HepG2 (cell line): ENCODE results near the gene GZF1.

ENCODE experiments used
- CBX5 ChIP-seq: sonication (generic); formaldehyde crosslinking; IDR thresholded peaks from 2 replicates; pipeline ENCODE4 v1.4.0; 2020; ENCODE audit warnings: missing genetic modification reagents, borderline replicate concordance
- FLYWCH1 ChIP-seq: sonication (generic); formaldehyde crosslinking; IDR thresholded peaks from 2 replicates; pipeline ENCODE4 v1.8.1; 2023; ENCODE audit warnings: mild to moderate bottlenecking, missing genetic modification reagents
- FOXO1 ChIP-seq: sonication (generic); formaldehyde crosslinking; IDR thresholded peaks from 2 replicates; pipeline ENCODE4 v1.4.0; 2020; ENCODE audit warnings: missing genetic modification reagents
- IKZF1 ChIP-seq: fragments of 450-650 bp; IDR thresholded peaks from 2 replicates; pipeline ENCODE4 v1.7.1; 2016
- KLF16 ChIP-seq, 2 experiments: sonication (generic) in 1 of 2; formaldehyde crosslinking in 1 of 2; IDR thresholded peaks; 2 replicates each; pipeline versions ENCODE4 v1.6.1 to v1.8.0; 2016 to 2023; ENCODE audit warnings: missing genetic modification reagents in 2 of 2, missing compliant biosample characterization in 1 of 2
- NBN ChIP-seq: fragments of 450-650 bp; conservative IDR thresholded peaks from 2 replicates; pipeline ENCODE4 v1.6.1; 2017
- TCF12 ChIP-seq, 2 experiments: fragments of 450-650 bp in 1 of 2; sonication (generic) in 1 of 2; formaldehyde crosslinking in 1 of 2; IDR thresholded peaks; 2 replicates each; pipeline versions ENCODE4 v1.6.1 to v1.8.0; 2017 to 2022; ENCODE audit warnings: antibody characterized with exemption in 1 of 2, mild to moderate bottlenecking in 1 of 2, missing genetic modification reagents in 1 of 2, moderate library complexity in 1 of 2
- ZFY ChIP-seq: sonication (generic); formaldehyde crosslinking; IDR thresholded peaks from 2 replicates; pipeline ENCODE4 v1.4.0; 2020; ENCODE audit warnings: missing genetic modification reagents
- ZNF292 ChIP-seq: sonication (generic); formaldehyde crosslinking; IDR thresholded peaks from 2 replicates; pipeline ENCODE4 v1.8.1; 2022; ENCODE audit warnings: mild to moderate bottlenecking, low read depth, missing genetic modification reagents, borderline replicate concordance
- ZNF792 ChIP-seq: IDR thresholded peaks from 2 replicates; pipeline ENCODE4 v1.6.1; 2016
- TF ChIP-seq, protein P1 (sequence below): sonication (generic); formaldehyde crosslinking; conservative IDR thresholded peaks from 2 replicates; pipeline ENCODE4 v1.8.1; 2023; ENCODE audit warnings: missing genetic modification reagents
- TF ChIP-seq, protein P2 (sequence below): sonication (generic); formaldehyde crosslinking; IDR thresholded peaks from 2 replicates; pipeline ENCODE4 v1.4.0; 2020; ENCODE audit warnings: missing genetic modification reagents
- TF ChIP-seq, protein P3 (sequence below): sonication (generic); formaldehyde crosslinking; IDR thresholded peaks from 2 replicates; pipeline ENCODE4 v1.5.0; 2020; ENCODE audit warnings: mild to moderate bottlenecking, missing genetic modification reagents, moderate library complexity

DNA sequence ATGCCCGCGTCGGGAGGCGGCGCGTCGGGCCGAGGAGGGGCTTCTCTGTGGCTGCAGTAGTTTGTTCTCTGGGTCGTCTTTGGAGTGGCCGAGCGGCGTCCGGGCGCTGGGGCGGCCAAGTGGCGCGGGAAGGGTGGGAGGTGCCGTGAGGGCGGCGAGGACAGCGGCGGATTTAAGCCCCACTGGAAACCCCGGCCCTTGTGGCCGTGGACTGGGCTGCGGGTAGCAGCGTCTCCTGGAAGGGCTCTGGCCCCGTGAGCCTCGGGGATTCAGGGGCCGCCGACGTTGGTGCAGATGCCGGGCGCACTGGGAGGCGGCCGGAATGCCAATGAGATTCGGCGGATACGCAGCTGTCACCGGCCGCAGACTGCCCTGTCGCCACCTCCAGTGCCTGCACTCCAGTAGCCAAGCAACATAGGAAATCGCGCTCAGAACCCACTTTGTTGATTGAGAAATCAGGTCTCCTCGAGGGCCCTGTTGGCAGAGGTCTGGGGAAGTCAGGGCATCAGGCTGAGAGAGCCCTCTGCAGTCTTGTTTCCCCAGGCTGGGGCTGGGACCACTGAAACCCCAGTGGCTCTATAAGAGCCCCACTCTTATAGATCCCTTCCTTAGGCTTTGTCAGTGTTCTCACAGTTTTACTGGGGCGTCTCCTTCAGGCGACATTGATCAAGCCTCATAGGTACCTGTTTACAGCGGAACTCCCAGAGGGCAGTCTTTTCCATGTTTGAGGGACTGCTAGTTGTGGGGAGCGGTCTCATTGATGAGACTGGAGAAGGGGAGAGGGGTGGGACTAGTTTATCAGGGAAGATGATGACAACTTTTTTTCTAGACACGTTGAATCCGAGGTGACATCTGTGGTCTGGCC lies 642 bp downstream of the GZF1 start:
- TF ChIP-seq FLYWCH1 (CRISPR knock-in tag) (no peak), KLF16 (CRISPR knock-in tag; IDR thresholded peaks at IDR 0.05) (no peak), TCF12 (IDR thresholded peaks at IDR 0.05) (no peak), TCF12 (CRISPR knock-in tag; IDR thresholded peaks at IDR 0.05) (no peak), ZNF292 (CRISPR knock-in tag) (no peak), IKZF1 (no peak), ZFY (no peak), FOXO1 (CRISPR knock-in tag) (peak; percentile 40; the same call in 1 of the 2 replicates), NBN (no peak), CBX5 (CRISPR knock-in tag) (no peak), ZNF792 (CRISPR knock-in tag) (no peak)
- TF ChIP-seq, protein P1, sequence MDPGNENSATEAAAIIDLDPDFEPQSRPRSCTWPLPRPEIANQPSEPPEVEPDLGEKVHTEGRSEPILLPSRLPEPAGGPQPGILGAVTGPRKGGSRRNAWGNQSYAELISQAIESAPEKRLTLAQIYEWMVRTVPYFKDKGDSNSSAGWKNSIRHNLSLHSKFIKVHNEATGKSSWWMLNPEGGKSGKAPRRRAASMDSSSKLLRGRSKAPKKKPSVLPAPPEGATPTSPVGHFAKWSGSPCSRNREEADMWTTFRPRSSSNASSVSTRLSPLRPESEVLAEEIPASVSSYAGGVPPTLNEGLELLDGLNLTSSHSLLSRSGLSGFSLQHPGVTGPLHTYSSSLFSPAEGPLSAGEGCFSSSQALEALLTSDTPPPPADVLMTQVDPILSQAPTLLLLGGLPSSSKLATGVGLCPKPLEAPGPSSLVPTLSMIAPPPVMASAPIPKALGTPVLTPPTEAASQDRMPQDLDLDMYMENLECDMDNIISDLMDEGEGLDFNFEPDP (CRISPR knock-in tag) = no peak
- TF ChIP-seq, protein P2, sequence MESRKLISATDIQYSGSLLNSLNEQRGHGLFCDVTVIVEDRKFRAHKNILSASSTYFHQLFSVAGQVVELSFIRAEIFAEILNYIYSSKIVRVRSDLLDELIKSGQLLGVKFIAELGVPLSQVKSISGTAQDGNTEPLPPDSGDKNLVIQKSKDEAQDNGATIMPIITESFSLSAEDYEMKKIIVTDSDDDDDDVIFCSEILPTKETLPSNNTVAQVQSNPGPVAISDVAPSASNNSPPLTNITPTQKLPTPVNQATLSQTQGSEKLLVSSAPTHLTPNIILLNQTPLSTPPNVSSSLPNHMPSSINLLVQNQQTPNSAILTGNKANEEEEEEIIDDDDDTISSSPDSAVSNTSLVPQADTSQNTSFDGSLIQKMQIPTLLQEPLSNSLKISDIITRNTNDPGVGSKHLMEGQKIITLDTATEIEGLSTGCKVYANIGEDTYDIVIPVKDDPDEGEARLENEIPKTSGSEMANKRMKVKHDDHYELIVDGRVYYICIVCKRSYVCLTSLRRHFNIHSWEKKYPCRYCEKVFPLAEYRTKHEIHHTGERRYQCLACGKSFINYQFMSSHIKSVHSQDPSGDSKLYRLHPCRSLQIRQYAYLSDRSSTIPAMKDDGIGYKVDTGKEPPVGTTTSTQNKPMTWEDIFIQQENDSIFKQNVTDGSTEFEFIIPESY (CRISPR knock-in tag) = no peak
- TF ChIP-seq, protein P3, sequence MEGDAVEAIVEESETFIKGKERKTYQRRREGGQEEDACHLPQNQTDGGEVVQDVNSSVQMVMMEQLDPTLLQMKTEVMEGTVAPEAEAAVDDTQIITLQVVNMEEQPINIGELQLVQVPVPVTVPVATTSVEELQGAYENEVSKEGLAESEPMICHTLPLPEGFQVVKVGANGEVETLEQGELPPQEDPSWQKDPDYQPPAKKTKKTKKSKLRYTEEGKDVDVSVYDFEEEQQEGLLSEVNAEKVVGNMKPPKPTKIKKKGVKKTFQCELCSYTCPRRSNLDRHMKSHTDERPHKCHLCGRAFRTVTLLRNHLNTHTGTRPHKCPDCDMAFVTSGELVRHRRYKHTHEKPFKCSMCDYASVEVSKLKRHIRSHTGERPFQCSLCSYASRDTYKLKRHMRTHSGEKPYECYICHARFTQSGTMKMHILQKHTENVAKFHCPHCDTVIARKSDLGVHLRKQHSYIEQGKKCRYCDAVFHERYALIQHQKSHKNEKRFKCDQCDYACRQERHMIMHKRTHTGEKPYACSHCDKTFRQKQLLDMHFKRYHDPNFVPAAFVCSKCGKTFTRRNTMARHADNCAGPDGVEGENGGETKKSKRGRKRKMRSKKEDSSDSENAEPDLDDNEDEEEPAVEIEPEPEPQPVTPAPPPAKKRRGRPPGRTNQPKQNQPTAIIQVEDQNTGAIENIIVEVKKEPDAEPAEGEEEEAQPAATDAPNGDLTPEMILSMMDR (CRISPR knock-in tag) = peak; percentile 35; the same call in 1 of the 2 replicates
